Cardiac septum (tissue), 1 donor: ENCODE data around the gene NMRK1. TPM values are rescaled to one million over a fixed set of nuclear protein-coding genes. Genes with fewer than 3 reads are reported as not detected.

Experiments
- DNase-seq: peaks from one replicate; pipeline ENCODE4 v3.0.0-alpha.2; 2020; ENCODE audit warnings: low spot score
- intact Hi-C: fragments of 100-400 bp; cut with DNase I; formaldehyde crosslinking; loops from one replicate; pipeline ENCODE4 v1.14.0; 2022
- total RNA-seq: library from RNA; stranded (reverse); fragmentation: NEBNext Ultra II Directional; extraction: Animal tissue kit (Norgen Biotek cat#: 25700); gene quantifications from one replicate; pipeline ENCODE4 v1.2.1, GENCODE V29; 2021
- donor health status: DM: no; HTN: no; CAD: no.

The NMRK1 gene
- total RNA-seq, 1 donor from 2014 or later = 10.7 TPM

GRCh38 chr9:75105019-75105540 lies 17.1 kb upstream of the NMRK1 start:
- intact Hi-C loops = no loop called here

GRCh38 chr9:75104607-75105006 lies 16.7 kb upstream of the NMRK1 start:
- DNase-seq = no peak
- intact Hi-C loops = no loop called here

More at GRCh38 chr9:75105019-75105540, 17.1 kb upstream of the NMRK1 start:
- DNase-seq = no peak

DNA sequence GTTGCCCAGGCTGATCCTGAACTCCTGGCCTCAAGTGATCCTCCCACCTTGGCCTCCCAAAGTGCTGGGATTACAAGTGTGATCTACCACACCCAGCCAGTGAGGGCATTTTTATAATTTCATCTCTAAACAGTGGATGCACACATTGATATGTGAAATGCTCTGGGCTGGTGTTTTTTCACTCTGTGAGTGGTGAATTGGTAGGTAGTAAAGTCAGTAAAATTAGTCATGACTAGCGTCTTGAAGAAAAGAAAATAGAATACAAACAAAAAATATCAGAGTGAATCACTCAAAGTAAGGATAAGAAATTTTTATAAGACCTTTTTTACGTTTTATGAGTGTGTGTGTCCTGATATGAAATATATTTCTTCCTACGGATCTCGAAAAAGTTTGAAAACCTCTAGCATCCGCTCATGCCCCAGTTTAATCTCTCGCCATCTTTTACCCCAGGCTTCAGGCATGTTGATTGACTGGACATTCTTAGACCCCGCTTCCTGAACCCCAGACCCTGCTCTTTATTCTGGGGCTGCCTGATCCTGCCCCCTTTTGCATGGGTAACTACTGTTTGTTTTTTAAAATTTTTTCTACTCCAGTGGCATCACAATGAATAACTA lies 14.3 kb upstream of the NMRK1 start:
- no peak for DNase-seq
- intact Hi-C loops = no loop called here

DNA sequence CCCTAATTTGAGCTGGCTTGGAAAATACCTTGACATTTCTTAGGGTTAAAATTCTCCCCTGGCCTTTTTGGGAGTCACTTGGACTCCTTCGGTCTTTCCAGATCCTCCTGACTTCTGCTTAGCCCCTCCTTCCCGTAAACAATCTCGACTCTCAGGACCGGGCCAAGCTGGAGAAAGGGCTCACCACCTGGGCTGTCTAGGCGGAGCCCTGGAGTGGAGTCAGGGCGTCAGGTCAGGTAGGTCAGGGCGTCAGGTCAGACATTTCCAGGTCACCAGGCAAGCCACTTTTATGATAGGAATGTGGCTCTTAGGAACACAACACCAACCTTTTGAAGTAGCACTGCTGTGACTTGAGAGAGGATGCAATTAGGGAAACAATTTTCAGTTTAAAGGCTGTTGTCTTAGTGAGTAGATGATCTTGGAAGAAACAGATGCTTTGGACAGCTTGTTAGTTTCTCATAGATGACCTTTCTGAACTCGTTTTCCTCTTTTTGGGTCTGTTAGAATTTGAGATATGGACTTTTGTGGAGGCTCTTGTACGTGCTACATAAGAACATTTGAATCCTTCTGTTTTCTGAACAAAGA lies 13.1 kb upstream of the NMRK1 start:
- intact Hi-C loops = no loop called here
- no peak for DNase-seq

GRCh38 chr9:75096796-75097195 lies 8.8 kb upstream of the NMRK1 start:
- no peak for DNase-seq
- intact Hi-C loops = no loop called here

- intact Hi-C loops = no loop called here
- DNase-seq = no peak
Measured at GRCh38 chr9:75092766-75093165, 4.8 kb upstream of the NMRK1 start.

GRCh38 chr9:75090579-75090978 lies 2.6 kb upstream of the NMRK1 start:
- DNase-seq = no peak
- intact Hi-C loops = no loop called here

GRCh38 chr9:75089373-75089766 lies 1.4 kb upstream of the NMRK1 start:
- no peak for DNase-seq
- intact Hi-C loops = no loop called here

DNA sequence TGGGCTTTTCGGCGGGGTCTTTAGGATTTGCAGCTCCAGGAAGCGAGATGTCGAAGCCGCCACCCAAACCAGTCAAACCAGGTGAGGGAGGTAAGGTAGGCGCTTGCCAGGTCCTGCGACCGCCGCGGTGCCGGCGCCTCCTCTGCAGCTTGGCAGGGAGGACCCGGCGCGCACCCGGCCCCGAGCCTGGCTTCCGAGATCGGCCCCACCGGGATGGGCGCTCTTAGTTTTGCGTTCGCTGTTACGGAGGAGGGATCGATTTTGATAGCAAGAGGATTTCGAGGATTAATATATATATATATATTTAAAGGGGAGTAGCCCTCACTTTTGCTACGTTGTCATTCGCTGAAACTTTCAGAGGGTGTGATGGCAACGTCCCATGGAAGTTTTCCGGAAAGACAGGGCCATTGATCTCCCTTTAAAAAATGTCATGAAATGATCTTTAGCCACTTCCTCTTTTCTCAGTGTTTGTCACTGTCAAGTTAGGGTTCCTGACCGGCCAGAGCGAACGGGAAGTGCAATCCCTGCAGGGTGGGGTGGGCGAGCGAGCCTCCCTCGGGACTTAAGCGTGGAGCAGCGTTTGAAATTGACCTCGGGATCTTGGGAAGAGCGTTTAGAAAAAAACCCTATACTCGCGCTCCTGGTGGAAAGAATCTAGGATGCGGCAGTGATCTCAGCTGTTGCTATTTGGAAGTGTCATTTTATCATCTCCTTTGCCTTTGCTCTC lies 854 bp upstream of the NMRK1 start:
- intact Hi-C loops = loop anchor here (1.0 kb wide), 1 partner anchor 61 kb away; the partner anchor contains the start of gene CARNMT1
- peak; percentile 91 for DNase-seq

GRCh38 chr9:75087289-75087823 lies 599 bp downstream of the NMRK1 start:
- intact Hi-C loops = no loop called here
- DNase-seq = no peak

DNA sequence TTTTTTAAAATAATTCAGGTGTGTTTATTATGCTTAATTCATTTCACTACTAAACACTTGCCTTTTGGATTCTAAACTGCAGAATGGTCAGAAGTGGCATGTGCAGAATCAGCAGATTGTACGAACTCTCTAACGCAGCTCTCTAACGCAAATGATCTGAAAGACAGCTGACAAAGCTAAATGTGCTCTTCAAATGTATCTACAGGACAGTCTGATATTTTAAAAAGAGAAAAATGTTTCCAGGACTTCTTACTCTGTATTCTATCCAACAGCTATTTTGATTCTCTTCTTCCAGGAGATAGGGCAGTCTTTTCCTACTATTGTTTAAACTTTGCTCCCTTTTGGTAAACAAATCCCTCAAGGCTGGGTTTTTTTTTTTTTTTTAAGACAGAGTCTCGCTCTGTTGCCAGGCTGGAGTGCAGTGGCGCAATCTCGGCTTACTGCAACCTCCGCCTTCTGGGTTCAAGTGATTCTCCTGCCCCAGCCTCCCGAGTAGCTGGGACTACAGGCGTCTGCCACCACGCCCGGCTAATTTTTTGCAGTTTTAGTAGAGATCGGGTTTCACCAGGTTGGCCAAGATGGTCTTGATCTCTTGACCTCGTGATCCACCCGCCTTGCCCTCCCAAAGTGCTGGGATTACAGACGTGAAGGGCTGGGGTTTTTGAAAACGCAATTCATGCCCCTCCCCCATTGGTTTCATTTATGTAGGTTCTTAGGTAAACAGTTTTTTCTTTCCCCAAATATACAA lies 1.2 kb downstream of the NMRK1 start:
- intact Hi-C loops = no loop called here
- no peak for DNase-seq

DNA sequence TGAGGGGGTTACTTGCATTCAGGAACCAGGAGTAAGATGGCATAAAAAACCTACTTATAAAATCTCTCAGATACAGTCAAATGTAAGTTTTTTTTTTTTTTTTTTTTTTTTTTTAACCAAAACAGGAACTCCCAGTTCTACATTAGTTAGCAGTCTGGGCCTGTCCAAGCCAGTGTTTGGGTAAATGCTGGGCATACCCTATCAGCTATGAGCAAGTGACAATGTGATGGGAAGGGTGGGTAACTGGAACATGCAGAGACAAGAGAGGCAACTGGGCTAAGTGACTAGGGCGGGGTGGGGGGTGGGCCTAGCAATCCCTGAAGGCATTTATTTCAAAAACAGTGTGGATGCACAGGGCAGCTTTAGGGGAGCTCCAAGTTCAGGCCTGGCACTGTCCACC lies 2.3 kb downstream of the NMRK1 start:
- no peak for DNase-seq
- intact Hi-C loops = no loop called here

GRCh38 chr9:75084081-75084672 lies 3.8 kb downstream of the NMRK1 start:
- intact Hi-C loops = no loop called here

GRCh38 chr9:75083188-75083970 lies 4.6 kb downstream of the NMRK1 start:
- no peak for DNase-seq
- intact Hi-C loops = no loop called here

More at GRCh38 chr9:75084081-75084672, 3.8 kb downstream of the NMRK1 start:
- no peak for DNase-seq

DNA sequence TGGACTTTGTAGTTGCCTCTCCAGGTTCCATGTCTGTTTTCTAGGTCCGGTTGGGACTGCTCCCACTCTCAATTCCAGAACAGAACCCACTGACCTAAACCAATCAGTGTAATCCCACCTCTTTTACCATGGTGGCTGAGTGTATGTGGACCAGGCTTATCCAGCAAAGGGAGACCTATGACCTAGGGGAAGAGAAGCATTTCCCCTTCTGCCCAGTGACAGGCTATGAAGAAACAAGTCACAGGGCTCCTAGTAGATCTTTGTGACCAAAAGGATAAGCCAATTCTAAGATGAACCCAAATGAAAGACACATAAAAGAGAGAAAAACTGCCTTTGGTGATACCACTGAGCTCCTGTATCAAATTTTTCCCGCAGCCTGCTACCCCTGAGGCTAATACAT lies 6.3 kb downstream of the NMRK1 start:
- no peak for DNase-seq
- intact Hi-C loops = no loop called here

DNA sequence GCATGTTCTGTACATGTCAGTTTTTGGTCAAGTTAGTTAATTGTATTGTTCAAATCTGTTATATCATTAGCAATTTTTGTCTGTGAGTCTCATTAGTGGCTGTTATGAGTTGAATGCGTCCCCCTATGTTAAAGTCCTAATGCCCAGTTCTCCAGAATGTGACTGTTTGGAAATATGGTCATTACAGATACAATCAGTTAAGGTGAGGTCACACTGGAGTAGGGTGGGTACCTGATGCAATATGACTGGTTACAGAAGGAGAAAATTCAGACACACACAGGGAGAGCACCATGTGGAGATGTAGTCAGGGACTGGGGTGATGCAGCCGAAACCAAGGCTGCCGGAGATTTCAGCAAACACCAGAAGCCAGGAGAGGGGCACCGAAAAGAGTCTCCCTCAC lies 15.1 kb downstream of the NMRK1 start:
- intact Hi-C loops = no loop called here
- DNase-seq = no peak

- intact Hi-C loops = no loop called here
- DNase-seq = no peak
Measured at GRCh38 chr9:75071530-75072122, 16.3 kb downstream of the NMRK1 start.

GRCh38 chr9:75069171-75069570 lies 18.8 kb downstream of the NMRK1 start:
- DNase-seq = no peak
- intact Hi-C loops = no loop called here
